Endothelial cell of umbilical vein (primary cell): ENCODE measurements around the gene ATP13A2.

ENCODE experiments used
- EZH2 ChIP-seq: IDR thresholded peaks from 2 replicates; pipeline ENCODE4 v1.6.1; 2012; ENCODE audit warnings: borderline replicate concordance, low read depth, mild to moderate bottlenecking, moderate library complexity, low read length, inconsistent platforms; ENCODE audit not compliant: severe bottlenecking
- FOS ChIP-seq: IDR thresholded peaks from 2 replicates; pipeline ENCODE4 v1.6.1; 2011; ENCODE audit warnings: mild to moderate bottlenecking, low read length, moderate library complexity, borderline replicate concordance; ENCODE audit not compliant: insufficient read depth
- MYC ChIP-seq: IDR thresholded peaks from one replicate; pipeline ENCODE4 v1.6.1; 2011; ENCODE audit warnings: mild to moderate bottlenecking, low read depth, low read length
- POLR2A ChIP-seq: IDR thresholded peaks from 2 replicates; pipeline ENCODE4 v1.6.1; 2012; ENCODE audit warnings: low read depth, mild to moderate bottlenecking, control low read depth, low read length
- POLR2AphosphoS5 ChIP-seq: IDR thresholded peaks from 2 replicates; pipeline ENCODE4 v1.6.1; 2012; ENCODE audit warnings: low read depth, mild to moderate bottlenecking, control low read depth, low read length, moderate library complexity; ENCODE audit not compliant: insufficient read depth
- TF ChIP-seq, protein P1 (sequence below), 2 donors: IDR thresholded peaks; 1 replicate in 1 of 2; 2 replicates in 1 of 2; pipeline ENCODE4 v1.5.1; 2011; ENCODE audit warnings: low read length in 2 of 2, mild to moderate bottlenecking in 2 of 2, moderate library complexity in 2 of 2, control low read depth in 1 of 2, inconsistent platforms in 1 of 2, low read depth in 1 of 2; ENCODE audit not compliant: insufficient read depth in 1 of 2; ENCODE audit errors: extremely low read depth in 1 of 2

- TF ChIP-seq, protein P1, sequence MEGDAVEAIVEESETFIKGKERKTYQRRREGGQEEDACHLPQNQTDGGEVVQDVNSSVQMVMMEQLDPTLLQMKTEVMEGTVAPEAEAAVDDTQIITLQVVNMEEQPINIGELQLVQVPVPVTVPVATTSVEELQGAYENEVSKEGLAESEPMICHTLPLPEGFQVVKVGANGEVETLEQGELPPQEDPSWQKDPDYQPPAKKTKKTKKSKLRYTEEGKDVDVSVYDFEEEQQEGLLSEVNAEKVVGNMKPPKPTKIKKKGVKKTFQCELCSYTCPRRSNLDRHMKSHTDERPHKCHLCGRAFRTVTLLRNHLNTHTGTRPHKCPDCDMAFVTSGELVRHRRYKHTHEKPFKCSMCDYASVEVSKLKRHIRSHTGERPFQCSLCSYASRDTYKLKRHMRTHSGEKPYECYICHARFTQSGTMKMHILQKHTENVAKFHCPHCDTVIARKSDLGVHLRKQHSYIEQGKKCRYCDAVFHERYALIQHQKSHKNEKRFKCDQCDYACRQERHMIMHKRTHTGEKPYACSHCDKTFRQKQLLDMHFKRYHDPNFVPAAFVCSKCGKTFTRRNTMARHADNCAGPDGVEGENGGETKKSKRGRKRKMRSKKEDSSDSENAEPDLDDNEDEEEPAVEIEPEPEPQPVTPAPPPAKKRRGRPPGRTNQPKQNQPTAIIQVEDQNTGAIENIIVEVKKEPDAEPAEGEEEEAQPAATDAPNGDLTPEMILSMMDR (IDR thresholded peaks at IDR 0.05; ENCODE audit: extremely low read depth in 1 of 2, insufficient read depth in 1 of 2, low read depth in 1 of 2, low read length in 2 of 2) = no peak
- no peak for TF ChIP-seq POLR2A
- TF ChIP-seq MYC = no peak
- TF ChIP-seq POLR2AphosphoS5 = no peak
- no peak for TF ChIP-seq EZH2
- TF ChIP-seq FOS = no peak
These were observed 42.1 kb downstream of the ATP13A2 start for GRCh38 chr1:16969651-16970050.
